ENCODE results near the gene TGFBR3. TPM values are rescaled to one million over a fixed set of nuclear protein-coding genes. Genes with fewer than 3 reads are reported as not detected.

Gene TGFBR3
- total and polyA plus RNA-seq, 9 of the 15 experiments (the other 6 are each of a cell fraction or from before 2014, with no cell fraction given) = 3.6 to 32.4 (median 15.6) TPM

- TF ChIP-seq CEBPZ (IDR thresholded peaks at IDR 0.05; ENCODE audit: borderline replicate concordance, low read depth, low read length) = no peak
- peak; percentile 41 for TF ChIP-seq PRDM10 (IDR thresholded peaks at IDR 0.05; ENCODE audit: partially characterized antibody)
- TF ChIP-seq MTF1 (CRISPR knock-in tag; IDR thresholded peaks at IDR 0.05; ENCODE audit: borderline replicate concordance) = no peak
- TF ChIP-seq ZNF253 (CRISPR knock-in tag; conservative IDR thresholded peaks at IDR 0.05) = no peak
- TF ChIP-seq MTA1 (IDR thresholded peaks at IDR 0.05; ENCODE audit: borderline replicate concordance) = 0 out of 2 replicates have a peak, but pooled peaks have one; percentile 64
- no peak for TF ChIP-seq PTTG1 (tag; IDR thresholded peaks at IDR 0.05; ENCODE audit: low read depth)
- peak; percentile 98 for TF ChIP-seq SMARCA4 (IDR thresholded peaks at IDR 0.05)
- no peak for TF ChIP-seq C11orf30 (IDR thresholded peaks at IDR 0.05; ENCODE audit: low read depth)
- peak; percentile 70 for TF ChIP-seq TAF9B (IDR thresholded peaks at IDR 0.05; ENCODE audit: partially characterized antibody)
- TF ChIP-seq ZNF583 (CRISPR knock-in tag; IDR thresholded peaks at IDR 0.05) = peak; percentile 80; the same call in 1 of the 2 replicates
- no peak for TF ChIP-seq CCAR2 (IDR thresholded peaks at IDR 0.05; ENCODE audit: low read depth, low read length)
- TF ChIP-seq ZNF12 (CRISPR knock-in tag; IDR thresholded peaks at IDR 0.05) = no peak; the same call in 1 of the 2 replicates
- no peak for TF ChIP-seq NCOA4 (IDR thresholded peaks at IDR 0.05; ENCODE audit: partially characterized antibody)
- TF ChIP-seq PHTF2 (CRISPR knock-in tag; IDR thresholded peaks at IDR 0.05) = no peak
- peak; percentile 16 for TF ChIP-seq GABPA (tag; conservative IDR thresholded peaks at IDR 0.05; ENCODE audit: low read depth)
These were observed 153.5 kb downstream of the TGFBR3 start (continued) for GRCh38 chr1:91732291-91733107.
